Omental fat pad (tissue), 4 donors: ENCODE data around the gene NFIL3. TPM values are rescaled to one million over a fixed set of nuclear protein-coding genes. Genes with fewer than 3 reads are reported as not detected.
"Not testable (repeated sequence)": the region's sequence is repeated elsewhere in the genome, so short reads cannot be mapped to it uniquely, and the experiment has no call there.

Experiments
- ATAC-seq: fragments of 150-250 bp; one replicate; pipeline ENCODE4 v1.9.1; 2016; ENCODE audit warnings: mild to moderate bottlenecking, moderate library complexity; ENCODE audit not compliant: low FRiP score
- DNase-seq: peaks from one replicate; pipeline ENCODE4 v3.0.0-alpha.2; 2019; ENCODE audit warnings: low spot score
- CTCF ChIP-seq, 3 donors: fragments of 450-650 bp; IDR thresholded peaks; one replicate each; pipeline ENCODE4 v1.5.1; 2016 to 2017; ENCODE audit warnings: antibody characterized with exemption in 3 of 3, mild to moderate bottlenecking in 3 of 3, moderate library complexity in 2 of 3
- total RNA-seq, 4 donors: library from RNA; depleted of rRNA; stranded (reverse); fragments of >200 nt; gene quantifications; one replicate each; pipeline ENCODE4 v1.1.0, GENCODE V29; 2016

The NFIL3 gene
- total RNA-seq = 100 to 1,000 TPM in 2 of 4 donors, 10 to 100 TPM in 2; 51.9 to 247 (median 111) TPM

- peak; percentile 58 for ATAC-seq
- TF ChIP-seq CTCF (IDR thresholded peaks at IDR 0.05) = no peak
- no peak for DNase-seq
Measured at GRCh38 chr9:91423785-91424402, at the start of gene NFIL3. NFIL3 (minus strand) TSS chr9:91423832; CDS start chr9:91410734, 13,098 bp downstream.

GRCh38 chr9:91471524-91471923, 47.9 kb upstream of the NFIL3 start:
- not testable (repeated sequence) for DNase-seq, ATAC-seq

DNA sequence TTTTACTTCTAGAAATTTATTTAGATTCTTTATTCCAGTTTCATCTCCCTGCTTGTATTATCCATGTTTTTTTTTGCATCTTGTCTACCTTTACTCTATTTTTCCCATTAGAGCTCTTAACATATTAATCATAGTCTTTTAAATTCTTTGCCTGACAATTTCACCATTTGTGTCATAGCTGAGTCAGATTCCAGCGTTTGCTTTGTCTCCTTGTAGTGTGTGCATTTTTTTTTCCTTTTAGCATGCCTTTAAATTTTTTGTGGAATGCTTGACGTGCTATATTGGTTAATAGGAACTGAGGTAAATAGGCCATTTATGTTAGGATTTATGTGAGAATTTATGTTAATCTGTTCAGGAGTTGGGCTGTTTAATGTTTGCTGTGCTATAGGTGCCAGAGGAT, 41.8 kb upstream of the NFIL3 start:
- no peak for TF ChIP-seq CTCF (IDR thresholded peaks at IDR 0.05)
- ATAC-seq (no peak), DNase-seq (no peak)

DNA sequence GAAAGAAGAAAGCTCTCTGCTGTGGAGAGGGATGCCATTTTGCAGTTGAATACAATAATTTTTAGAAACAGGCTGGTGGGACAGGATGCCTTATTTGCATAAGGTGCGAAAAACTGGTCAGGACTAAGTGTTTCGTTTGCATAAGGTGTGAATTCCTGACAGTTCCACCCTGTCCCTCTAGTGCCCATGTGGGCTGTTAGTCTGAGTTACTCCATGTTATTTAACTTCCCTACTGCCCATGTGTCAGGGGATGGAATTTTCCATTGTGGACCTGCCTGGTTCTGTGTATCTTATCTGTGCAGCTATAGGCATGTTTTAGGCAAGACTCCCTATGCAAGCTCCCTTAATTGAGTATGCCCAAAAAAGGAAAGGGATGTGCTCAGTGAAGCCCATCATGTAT, 35.3 kb upstream of the NFIL3 start:
- TF ChIP-seq CTCF (IDR thresholded peaks at IDR 0.05) = no peak
- ATAC-seq = no peak
- no peak for DNase-seq

- no peak for TF ChIP-seq CTCF (IDR thresholded peaks at IDR 0.05)
- DNase-seq (no peak), ATAC-seq (no peak)
Measured at GRCh38 chr9:91452844-91453243, 29.2 kb upstream of the NFIL3 start.

DNA sequence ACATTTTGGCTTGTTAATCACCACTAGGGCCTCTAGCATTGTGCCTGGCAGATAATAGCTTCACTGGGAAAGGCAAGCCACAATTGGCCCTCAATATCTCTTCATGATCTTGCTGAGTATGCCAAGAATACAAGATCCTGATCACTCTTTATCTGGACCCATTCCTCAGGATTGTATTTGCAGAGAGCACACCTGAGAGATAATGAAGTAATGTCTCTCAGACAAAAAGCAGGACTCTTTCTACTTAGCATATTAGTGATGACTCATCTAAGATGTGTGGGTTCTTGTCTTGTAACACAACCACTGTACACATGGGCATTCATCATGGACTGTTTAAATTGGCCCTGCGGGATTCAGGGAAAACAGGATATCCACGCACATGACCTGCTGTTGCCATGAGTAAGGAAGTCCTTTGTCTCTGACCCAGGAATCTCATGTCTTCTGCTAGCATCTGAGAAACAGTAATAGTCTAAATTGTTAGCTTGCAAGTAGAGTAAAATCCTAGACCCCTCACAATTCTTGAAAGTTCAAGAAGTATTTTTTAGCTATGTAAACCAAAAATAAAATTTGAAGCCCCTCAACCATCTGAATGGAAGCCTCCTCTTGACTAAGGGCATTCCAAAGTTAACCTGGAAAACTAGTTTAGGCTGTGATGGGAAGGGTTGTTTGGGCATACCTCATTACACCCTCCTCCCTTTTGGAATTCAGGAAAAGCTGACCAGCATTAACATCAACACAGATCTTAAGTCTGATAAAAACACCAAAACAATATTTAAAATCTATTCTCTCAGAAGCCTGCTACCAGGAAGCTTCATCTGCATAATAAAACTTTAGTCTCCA, 28.0 kb upstream of the NFIL3 start:
- no peak for DNase-seq
- no peak for ATAC-seq
- no peak for TF ChIP-seq CTCF (IDR thresholded peaks at IDR 0.05)

- TF ChIP-seq CTCF (IDR thresholded peaks at IDR 0.05) = no peak
- ATAC-seq = no peak
- no peak for DNase-seq
Measured at GRCh38 chr9:91445135-91445534, 21.5 kb upstream of the NFIL3 start.
